ENCODE results near the gene ARHGEF37.

Gene ARHGEF37

DNA sequence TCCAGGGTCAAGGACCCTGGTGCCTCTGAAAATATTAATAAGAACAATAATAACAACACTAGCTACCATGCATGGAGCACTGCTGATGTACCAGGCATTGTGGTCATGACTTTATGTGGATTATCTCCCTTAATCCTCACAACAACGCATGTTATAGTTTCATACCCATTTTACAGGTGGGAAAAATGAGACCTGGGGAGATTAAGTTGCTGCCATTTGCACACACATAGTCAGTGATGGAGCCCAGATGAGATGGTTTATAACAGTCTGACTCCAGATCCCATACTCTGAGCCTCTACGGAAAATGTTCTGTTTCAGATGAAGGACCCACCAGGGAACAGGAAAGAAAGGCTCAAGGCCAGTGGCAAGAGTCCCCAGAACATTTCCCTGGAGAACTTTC, 100.6 kb downstream of the ARHGEF37 start:
- DNase-seq, result no peak

DNA sequence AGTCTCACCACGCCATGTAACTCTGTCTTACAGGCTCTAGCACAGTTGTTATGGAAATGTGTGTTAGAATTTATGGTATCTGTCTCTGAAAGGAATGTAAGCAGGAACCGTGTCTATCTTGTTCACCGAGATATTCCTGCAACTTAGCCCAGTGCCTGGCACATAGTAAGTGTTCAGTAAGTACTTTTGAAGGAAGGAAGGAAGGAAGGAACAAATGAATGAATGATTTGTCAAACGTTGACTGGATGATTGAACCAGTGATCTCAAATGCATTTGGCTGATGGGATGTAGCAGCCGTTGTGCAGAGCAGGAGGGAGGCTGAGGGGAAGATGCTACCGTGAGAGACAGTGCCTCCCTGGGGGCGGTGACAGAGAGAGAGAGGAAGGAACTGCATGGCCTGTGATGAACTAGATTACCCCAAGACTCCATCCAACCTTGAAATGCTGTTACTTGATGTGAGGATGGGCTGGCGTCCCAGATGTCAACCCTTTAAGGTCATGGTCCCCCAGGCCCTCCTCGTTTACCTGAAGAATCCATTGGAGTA, 101.3 kb downstream of the ARHGEF37 start:
- DNase-seq, result no peak

DNA sequence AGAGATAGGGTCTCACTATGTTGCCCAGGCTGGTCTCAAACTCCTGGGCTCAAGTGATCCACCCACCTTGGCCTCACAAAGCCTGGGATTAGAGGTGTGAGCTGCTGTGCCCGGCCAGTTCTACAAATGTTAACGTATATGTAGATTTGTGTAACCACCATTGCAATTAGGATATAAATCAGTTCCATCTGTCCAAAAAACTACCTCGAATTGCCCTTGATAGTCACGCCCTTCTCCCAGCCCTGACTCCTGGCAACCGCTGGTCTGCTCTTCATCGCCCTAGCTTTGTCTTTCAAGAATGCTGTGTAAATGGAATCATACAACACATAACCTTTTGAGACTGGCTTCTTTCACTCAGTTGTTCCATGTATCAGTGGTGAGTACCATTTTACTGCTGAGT, 102.7 kb downstream of the ARHGEF37 start:
- DNase-seq, result no peak

DNA sequence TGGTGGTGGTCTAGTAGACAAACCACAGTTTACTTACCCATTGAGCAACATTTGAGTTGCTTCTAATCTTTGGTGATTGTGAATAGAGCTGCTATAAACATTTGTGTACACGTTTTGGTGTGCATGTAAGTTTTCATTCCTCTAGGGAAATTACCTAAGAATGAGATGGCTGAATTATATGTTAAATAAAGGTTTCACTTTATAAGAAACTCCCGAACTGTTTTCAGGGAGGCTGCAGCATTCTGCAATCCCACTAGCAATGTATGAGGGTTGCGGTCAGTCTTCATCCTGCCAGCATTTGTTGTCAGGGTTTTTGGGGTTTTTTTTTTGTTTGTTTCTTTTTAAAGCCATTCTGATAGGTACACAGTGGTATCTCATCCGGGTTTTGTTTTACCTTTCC, 103.1 kb downstream of the ARHGEF37 start:
- DNase-seq, result no peak

All from NCI-H1694 treated with DMSO at 0.1 percent for 48 hours (cell line).